Ishikawa (cell line): ENCODE measurements around the gene CD27.

Experiments used
- CEBPB ChIP-seq: IDR thresholded peaks from 2 replicates; pipeline ENCODE4 v1.6.1; 2012
- CREB1 ChIP-seq: IDR thresholded peaks from 2 replicates; pipeline ENCODE4 v1.6.1; 2012; ENCODE audit warnings: low read depth
- EGR1 ChIP-seq: IDR thresholded peaks from 2 replicates; pipeline ENCODE4 v1.6.1; 2012
- EP300 ChIP-seq: IDR thresholded peaks from 2 replicates; pipeline ENCODE4 v1.6.1; 2012; ENCODE audit warnings: borderline replicate concordance
- FOXM1 ChIP-seq: IDR thresholded peaks from 2 replicates; pipeline ENCODE4 v1.6.1; 2012; ENCODE audit warnings: low read depth, borderline replicate concordance
- NFIC ChIP-seq: IDR thresholded peaks from 2 replicates; pipeline ENCODE4 v1.6.1; 2012
- RAD21 ChIP-seq: IDR thresholded peaks from 2 replicates; pipeline ENCODE4 v1.6.1; 2012; ENCODE audit warnings: low read depth
- REST ChIP-seq: IDR thresholded peaks from 2 replicates; pipeline ENCODE4 v1.6.1; 2012; ENCODE audit warnings: low read depth, mild to moderate bottlenecking
- TAF1 ChIP-seq: IDR thresholded peaks from 2 replicates; pipeline ENCODE4 v1.6.1; 2012; ENCODE audit warnings: low read depth, mild to moderate bottlenecking
- TCF12 ChIP-seq: IDR thresholded peaks from 2 replicates; pipeline ENCODE4 v1.6.1; 2012; ENCODE audit warnings: low read depth
- TEAD4 ChIP-seq: IDR thresholded peaks from 2 replicates; pipeline ENCODE4 v1.6.1; 2012
- YY1 ChIP-seq: IDR thresholded peaks from 2 replicates; pipeline ENCODE4 v1.6.1; 2012; ENCODE audit warnings: low read depth
- ZBTB7A ChIP-seq: IDR thresholded peaks from 2 replicates; pipeline ENCODE4 v1.6.1; 2012; ENCODE audit warnings: low read depth
- TF ChIP-seq, protein P1 (sequence below): IDR thresholded peaks from 2 replicates; pipeline ENCODE4 v1.6.1; 2012
- TF ChIP-seq, protein P2 (sequence below): IDR thresholded peaks from 2 replicates; pipeline ENCODE4 v1.6.1; 2012

The CD27 gene

DNA sequence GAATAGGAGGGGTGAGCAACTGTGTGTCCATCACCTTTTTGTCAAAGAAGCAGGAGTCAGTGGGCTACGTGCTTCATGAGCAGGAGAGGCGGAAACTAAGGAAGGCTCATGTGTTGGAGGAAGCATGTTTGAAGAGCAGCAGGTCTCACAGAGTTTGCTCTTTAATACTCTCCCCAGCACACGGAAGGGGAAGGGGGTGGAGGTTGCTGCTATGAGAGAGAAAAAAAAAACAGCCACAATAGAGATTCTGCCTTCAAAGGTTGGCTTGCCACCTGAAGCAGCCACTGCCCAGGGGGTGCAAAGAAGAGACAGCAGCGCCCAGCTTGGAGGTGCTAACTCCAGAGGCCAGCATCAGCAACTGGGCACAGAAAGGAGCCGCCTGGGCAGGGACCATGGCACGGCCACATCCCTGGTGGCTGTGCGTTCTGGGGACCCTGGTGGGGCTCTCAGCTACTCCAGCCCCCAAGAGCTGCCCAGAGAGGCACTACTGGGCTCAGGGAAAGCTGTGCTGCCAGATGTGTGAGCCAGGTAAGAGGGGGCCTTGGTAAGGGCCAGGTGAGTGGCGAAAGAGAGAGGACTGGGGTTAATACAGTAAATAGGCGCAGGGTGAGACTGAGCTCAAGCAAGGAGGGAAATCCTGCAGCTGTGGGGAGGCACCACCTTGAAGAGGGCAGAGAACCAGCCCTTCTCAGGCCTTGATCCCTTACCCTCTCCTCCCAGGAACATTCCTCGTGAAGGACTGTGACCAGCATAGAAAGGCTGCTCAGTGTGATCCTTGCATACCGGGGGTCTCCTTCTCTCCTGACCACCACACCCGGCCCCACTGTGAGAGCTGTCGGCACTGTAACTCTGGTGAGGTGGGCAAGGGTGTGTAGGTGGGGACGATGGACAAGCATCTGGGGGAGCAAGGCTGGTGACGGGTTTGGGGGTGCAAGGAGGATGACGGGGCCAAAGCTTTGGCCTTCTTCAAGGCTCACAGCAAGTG is at the start of gene CD27:
TSS of gene CD27 (plus strand) at position 252 of the 985 bp plus-strand sequence. CDS start at position 393, 141 bp downstream.
- TF ChIP-seq, protein P1, sequence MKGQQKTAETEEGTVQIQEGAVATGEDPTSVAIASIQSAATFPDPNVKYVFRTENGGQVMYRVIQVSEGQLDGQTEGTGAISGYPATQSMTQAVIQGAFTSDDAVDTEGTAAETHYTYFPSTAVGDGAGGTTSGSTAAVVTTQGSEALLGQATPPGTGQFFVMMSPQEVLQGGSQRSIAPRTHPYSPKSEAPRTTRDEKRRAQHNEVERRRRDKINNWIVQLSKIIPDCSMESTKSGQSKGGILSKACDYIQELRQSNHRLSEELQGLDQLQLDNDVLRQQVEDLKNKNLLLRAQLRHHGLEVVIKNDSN: no peak
- TF ChIP-seq ZBTB7A: no peak
- TF ChIP-seq TEAD4: no peak
- no peak for TF ChIP-seq TAF1
- no peak for TF ChIP-seq FOXM1
- TF ChIP-seq, protein P2, sequence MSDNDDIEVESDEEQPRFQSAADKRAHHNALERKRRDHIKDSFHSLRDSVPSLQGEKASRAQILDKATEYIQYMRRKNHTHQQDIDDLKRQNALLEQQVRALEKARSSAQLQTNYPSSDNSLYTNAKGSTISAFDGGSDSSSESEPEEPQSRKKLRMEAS: no peak
- TF ChIP-seq RAD21: no peak
- TF ChIP-seq CREB1: no peak
- TF ChIP-seq EGR1: no peak
- TF ChIP-seq TCF12: no peak
- no peak for TF ChIP-seq YY1
- no peak for TF ChIP-seq REST
- TF ChIP-seq NFIC: no peak
- no peak for TF ChIP-seq EP300
- no peak for TF ChIP-seq CEBPB

DNA sequence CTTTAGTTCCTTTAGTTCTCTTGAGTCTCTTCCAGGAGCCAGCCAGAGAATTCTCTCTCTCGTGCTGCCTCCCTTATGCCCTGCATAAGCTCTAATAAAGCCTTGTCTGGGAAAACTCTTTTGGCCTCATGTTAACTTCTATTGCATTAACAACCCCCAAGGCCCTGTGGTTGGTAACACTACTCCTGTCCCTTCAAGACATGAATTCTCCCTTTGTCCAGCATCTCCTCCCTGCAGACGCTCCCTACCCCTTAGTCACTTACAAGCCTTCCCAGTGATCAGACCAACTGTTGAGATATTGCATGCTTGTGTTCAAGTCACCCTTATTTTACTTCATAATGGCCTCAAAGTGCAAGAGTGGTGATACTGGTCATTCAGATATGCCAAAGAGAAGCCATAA is 48.7 kb upstream of the CD27 start:
- TF ChIP-seq REST (no peak), CEBPB (no peak), TCF12 (no peak), TAF1 (no peak), RAD21 (no peak), EGR1 (no peak), ZBTB7A (no peak), TEAD4 (no peak), NFIC (no peak), EP300 (no peak), CREB1 (no peak), YY1 (no peak)
- TF ChIP-seq, protein P2: no peak
- TF ChIP-seq, protein P1: no peak

DNA sequence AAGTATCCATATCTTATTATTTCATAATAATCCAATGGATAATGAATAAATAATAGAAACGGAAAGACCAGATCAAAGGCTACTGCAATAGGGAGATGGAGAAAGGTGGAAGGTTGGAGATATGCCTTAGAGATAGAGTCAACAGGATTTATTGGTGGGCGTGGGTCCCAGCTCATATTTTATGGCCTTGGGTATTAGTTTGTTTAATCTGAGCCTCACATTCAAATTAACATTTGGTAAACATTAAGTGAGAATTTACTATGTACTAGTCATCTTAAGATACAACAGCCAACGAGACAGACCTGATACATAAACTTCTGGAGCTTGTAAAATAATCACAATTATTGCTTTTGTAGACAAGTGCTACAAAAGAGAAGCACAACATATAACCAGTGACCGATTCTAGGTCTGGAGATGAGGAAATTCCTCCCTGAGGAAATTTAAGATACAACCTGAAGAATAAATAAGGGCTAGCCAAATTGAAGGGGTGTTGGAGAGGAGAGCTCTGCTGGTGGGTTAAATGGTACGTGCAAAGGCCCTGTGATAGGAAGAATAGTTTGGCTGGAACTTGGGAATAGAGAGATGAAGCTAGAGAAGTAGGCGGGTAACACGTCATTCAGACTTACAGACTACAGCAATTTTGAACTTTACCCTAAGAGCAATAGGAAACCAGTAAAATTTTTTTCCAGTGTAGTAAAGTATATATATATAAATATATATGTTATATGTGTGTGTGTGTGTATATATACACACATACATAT is 44.7 kb upstream of the CD27 start:
- TF ChIP-seq TAF1 (no peak), REST (no peak), FOXM1 (no peak), TCF12 (no peak), EP300 (no peak), CREB1 (no peak), ZBTB7A (no peak), TEAD4 (no peak), CEBPB (no peak)
- TF ChIP-seq, protein P2: no peak
- TF ChIP-seq, protein P1: no peak
